HAP-1 (cell line): ENCODE results near the gene POLR3K.
A peak's percentile ranks its signal among the peaks of the same experiment; 100 is the strongest.

Source experiments
- DNase-seq, 2 experiments: peaks; one replicate each; pipeline ENCODE4 v3.0.0-alpha.2; 2016 to 2020; ENCODE audit warnings: low spot score in 2 of 2
- H3K27me3 ChIP-seq: fragments of 250-450 bp; sonication (Bioruptor Pico); 2 replicates; pipeline ENCODE4 v1.5.1; 2020; ENCODE audit warnings: low read depth, mild to moderate bottlenecking, moderate library complexity
- H3K36me3 ChIP-seq: fragments of 250-450 bp; sonication (Bioruptor Pico); replicated peaks from 2 replicates; pipeline ENCODE4 v1.5.1; 2020; ENCODE audit warnings: mild to moderate bottlenecking
- H3K4me1 ChIP-seq: fragments of 250-450 bp; sonication (Bioruptor Pico); 2 replicates; pipeline ENCODE4 v1.5.1; 2020; ENCODE audit warnings: mild to moderate bottlenecking
- H3K4me3 ChIP-seq: fragments of 250-450 bp; sonication (Bioruptor Pico); 2 replicates; pipeline ENCODE4 v1.5.1; 2020; ENCODE audit warnings: mild to moderate bottlenecking, moderate library complexity
- H3K9me3 ChIP-seq: fragments of 250-450 bp; sonication (Bioruptor Pico); 2 replicates; pipeline ENCODE4 v1.5.1; 2020; ENCODE audit warnings: mild to moderate bottlenecking, moderate library complexity
- in situ Hi-C: fragments of 300-500 bp; cut with MboI; formaldehyde crosslinking; loops from 3 replicates; pipeline ENCODE4 v1.14.3; 2020; ENCODE audit warnings: low sequenced_read_pairs, inconsistent platforms, mixed read lengths

The POLR3K gene

GRCh38 chr16:9903-10665 lies 43.3 kb downstream of the POLR3K start:
- peak in 1 of 2 experiments; percentile 30 for DNase-seq
- Histone ChIP-seq H3K4me3 (no peak overlapping the region), H3K27me3 (no peaks in the 10 kb centered on the region)

More at GRCh38 chr16:9903-10665, 43.3 kb downstream of the POLR3K start:
- in situ Hi-C loops, result no loop called here
- Histone ChIP-seq H3K36me3 (no peaks in the 10 kb centered on the region), H3K9me3 (no peaks in the 10 kb centered on the region), H3K4me1 (no peaks in the 10 kb centered on the region)
